GM03348 (cell line): ENCODE results near the gene THAP3.
"Not testable (repeated sequence)": the region's sequence is repeated elsewhere in the genome, so short reads cannot be mapped to it uniquely, and the experiment has no call there.

ENCODE experiments used
- DNase-seq: peaks from one replicate; pipeline ENCODE4 v3.0.0; 2012; ENCODE audit warnings: low spot score

The THAP3 gene

DNA sequence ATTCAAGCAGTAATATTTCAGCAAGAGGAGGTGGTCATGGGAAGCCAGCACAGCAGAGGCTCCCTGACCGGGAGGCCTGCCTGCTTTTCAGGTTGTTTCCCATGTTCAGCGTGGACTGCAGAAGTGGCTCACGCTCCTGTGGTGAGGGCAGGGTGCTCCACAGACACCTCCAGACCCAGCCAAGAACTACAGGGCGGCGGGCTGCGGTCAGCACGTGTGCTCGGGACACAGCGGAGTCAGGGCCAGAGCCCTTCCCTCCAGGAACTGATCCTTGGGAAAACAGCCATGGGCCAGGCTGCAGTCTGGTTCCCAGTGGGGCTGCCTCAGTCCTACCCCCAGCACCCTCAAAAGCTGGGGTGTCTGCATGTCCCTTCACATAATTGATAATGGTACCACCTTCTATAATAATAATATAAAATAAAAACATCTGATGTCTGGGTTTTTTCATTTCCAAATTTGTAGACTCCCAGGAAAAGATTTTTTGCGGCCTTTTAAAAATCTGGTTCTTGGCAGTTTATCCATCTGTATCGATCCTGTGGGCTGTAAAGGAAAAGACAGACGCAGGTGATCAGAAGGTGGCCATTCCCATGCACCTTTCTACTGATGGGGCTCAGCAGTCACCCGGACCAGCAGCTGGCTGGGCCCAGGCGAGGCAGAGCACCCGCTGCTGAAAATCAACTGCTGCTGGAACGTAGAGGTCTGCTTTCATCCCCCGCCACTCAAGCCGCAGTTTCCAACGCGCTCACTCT is 10.7 kb downstream of the THAP3 start:
- no peak for DNase-seq

DNA sequence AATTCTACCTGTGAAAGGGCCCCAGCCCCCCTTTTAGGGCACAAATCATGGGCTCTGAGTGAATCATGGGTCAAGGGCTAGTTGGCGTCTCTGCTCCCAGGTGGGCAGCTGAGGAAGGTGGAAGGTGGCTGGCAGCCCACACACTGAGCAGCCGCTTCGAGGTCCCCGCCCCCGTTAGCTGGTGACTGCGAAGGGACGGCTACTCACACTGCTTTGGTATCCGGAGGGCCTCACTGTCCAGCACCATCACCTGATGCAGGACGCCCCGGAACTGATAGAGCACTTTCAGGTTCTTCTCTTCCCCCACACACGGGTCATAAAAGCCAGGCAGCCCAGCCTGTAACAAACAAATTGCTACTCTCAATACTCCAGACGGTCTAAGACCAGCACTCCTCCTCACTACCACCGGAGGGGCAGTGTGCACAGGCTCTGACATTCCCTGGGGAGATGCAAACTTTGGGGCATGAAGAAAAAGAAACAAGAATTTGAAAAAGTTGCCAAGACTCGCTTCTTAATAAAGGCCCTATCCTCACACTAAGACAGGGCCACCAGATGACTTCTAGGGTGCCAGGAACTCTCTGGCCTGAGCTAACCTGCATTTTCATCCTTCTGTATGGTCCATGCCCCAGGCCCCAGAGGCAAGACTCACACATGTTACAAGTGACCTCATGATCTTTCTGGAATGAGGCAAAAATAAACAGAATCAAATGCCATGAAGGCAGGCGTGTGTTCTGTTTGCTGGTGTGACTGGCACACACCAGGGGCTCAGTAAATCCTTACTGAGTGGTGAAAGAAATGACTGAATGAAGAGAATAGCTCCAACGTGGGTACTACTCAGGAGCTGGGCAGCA is 11.5 kb downstream of the THAP3 start:
- DNase-seq, result no peak

DNA sequence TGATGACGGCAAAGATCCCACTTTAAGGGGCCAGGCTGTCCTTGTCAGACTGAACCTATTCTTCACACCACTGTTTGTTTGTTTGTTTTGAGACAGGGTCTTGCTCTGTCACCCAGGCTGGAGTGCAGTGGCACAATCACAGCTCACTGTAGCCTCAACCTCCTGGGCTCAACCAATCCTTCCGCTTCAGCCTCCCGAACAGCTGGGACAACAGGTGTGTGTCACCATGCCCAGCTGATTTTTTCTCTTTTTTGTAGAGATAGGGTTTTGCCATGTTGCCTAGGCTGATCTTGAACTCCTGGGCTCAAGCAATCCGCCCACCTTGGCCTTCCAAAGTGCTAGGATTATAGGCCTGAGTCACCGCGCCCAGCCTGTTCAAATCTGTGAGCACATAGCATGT is 12.1 kb downstream of the THAP3 start:
- DNase-seq, result not testable (repeated sequence)

DNA sequence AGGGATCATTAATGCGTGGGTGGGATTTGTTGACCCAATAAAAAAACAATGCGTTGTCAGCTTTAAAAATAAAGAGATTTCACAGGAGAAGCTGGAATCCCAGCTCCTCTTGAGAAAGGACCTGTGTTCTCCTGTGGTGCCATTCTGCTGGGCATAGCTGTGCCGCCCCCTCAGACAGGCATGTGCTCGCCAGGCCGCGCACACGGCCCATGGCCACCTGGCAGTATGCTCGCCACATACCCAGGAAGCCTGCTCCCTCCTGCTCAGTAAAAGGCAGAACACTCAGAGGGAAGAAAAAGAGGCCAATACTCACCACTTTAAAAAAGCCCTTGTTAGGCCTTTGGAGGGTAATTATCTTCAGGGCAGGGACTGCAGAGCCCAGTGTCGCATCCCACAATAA is 13.1 kb downstream of the THAP3 start:
- no peak for DNase-seq

DNA sequence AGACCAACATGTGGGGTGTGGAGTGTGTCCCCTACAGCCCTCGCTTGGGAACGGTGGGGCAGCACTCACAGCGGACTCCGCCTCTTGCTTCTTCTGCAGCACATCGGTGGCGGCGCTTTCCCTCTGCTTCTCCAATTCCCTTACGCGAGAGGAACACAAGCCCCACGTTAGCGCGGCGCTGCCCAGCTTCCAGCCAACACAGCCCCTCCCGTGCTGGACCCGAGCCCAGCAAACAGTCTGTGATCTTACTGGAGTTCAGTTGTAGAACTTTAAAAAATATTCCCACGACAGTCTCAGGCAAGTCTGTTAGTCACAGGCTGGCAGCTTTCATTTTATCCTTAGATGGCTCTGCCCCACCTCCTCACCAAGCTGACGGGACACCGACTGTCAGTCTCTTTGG is 13.6 kb downstream of the THAP3 start:
- peak; percentile 83 for DNase-seq

DNA sequence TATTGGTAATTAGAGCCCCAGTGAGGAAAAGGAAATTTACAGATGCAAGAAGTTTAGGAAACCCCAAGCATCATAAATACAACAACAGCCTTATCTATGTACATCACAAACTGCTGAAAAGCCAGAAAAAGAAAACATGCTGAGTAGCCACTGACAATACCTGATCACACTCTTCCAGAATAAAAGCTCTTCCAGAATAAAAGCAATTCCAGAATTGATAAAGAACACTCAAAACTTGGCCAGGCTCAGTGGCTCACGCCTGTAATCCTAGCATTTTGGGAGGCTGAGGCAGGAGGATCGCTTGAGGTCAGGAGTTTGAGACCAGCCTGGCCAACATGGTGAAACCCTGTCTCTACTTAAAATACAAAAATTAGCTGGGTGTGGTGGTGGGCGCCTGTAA is 16.2 kb downstream of the THAP3 start:
- DNase-seq, result not testable (repeated sequence)

DNA sequence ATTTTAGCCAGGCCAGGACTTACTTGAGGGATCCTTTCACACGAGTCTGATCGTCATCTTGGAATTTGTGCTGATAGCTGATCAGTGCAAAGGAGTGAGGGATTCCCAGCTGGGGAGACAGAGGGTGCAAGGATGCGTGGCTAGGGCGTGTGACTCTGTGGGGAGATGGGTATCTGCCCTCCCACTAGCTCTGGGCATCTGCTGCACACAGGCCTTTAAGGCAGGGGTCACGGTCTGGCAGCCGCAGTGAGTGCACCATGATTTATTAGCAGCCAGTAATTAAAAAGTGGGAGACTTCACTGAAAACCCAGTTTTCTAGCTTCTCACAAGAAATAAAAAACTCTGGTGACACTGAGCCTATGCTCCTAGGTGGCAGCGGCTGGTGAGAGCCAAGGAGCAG is 20.4 kb downstream of the THAP3 start:
- no peak for DNase-seq

DNA sequence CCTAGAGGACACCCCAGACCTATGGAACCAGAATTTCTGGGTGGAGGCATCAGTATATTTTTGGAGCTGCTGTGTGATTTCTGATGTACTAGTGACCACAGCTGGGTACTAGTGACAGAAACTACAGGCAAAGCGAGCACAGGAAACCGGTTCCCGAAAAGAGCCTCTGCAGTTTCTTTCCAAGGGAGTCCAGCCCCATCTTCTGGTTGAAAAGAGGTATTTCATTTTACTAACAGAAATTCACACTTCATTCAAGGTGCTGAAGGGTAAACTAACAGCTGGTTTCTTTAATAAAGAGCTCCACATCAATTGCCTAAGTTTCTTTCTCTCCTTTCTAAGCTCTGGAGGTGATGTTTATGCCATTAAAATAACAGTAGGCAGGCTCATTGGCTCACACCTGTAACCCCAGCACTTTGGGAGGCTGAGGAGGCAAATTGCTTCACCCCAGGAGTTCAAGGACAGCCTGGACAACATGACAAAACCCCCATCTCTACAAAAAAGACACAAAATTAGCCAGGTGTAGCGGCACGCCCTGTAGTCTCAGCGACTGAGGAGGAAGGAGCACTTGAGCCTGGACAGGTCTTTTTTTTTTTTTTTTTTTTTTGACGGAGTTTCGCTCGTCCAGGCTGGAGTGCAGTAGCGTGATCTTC is 22.0 kb downstream of the THAP3 start:
- DNase-seq, result peak; percentile 80

DNA sequence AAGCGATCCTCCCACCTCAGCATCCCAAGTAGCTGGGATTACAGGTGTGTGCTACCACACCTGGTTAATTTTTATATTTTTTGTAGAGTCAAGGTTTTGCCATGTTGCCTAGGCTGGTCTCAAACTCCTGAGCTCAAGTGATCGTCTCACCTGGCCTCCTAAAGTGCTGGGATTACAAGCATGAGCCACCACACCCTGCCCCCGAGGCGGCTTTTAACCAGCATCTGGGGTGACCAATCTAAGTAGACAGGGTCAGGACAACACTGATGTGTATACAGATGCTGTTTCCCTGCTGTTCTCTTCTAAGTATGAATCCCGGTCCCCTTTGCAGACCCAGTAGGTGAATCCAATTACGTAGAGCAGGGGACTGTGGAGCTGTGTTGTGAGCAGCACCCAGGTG is 23.9 kb downstream of the THAP3 start:
- DNase-seq, result no peak

DNA sequence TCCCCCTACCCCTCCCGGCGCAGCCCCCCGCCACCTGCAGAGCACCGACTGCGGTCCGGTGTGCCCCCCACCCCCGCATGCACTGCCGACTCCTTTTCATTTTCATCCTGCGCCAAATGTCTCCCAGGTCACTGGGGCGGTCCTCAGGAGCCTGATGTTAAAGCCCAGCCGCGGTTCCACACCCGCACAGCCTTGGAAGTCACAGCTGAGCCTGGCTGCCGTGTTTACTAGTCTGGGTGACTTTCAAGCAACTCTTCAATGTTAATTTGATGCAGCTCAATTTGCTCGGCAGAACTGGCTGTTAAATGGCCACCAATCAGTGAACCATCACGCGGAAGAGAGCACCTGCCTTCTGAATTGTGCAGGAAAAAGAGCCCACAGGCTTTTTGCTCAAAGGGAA is 27.2 kb downstream of the THAP3 start:
- no peak for DNase-seq

DNA sequence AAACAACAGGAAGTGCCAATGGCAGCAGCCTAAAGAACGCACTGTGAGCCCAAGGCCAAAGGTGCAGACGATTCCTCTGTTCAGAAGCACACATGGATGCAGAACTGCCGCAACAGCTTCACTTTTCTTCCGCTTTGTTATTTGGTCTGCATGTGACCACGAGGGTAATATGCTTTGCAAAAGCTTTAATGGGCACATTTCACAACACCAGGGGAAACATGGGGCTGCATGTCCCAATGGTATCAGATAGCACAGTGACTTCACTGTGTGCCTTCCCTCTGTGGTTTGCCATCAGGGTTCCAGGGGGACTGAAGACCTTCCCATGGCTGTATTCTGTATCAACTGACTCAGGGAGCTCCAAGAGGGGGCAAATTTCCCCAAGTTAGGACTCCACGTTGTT is 28.3 kb downstream of the THAP3 start:
- DNase-seq, result no peak

DNA sequence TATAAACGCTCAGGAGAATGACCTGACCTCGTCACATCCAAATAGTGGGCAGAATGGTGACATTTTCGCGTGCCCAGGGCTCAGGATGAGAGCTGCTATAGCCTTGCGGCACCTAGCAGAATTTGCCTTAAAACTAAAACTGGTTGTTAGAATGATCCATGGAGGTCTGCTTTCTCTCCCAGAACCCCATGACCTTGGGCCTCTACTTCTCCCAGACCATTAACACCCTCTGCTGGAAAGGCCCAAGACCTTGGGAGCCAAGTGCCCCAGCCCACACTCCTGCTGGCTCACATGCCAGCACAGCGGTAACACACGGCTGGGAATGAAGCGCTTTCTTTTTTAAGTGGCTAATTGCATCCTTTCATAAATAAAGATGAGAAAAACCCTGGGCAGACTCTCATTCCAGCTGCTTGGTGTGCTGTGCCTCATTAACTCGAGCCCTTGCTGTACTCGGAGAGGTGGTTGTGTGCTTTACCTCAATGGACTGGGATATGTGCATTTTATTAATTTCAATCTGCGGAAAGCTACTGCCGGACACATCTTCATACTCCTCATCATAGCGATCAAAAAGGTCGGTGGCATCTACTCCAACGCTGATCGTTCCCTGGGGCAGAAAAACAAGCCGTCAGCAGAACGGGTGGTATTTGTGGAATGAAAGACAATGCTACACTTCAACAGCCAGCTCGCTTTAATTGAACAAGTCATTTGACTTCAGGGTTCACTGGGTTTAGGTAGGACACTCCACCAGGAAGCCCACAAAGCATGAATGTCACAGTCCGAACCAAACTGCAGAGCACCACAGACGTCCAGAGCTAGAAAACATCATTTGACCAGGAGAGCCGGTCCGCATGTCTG is 29.0 kb downstream of the THAP3 start:
- no peak for DNase-seq

DNA sequence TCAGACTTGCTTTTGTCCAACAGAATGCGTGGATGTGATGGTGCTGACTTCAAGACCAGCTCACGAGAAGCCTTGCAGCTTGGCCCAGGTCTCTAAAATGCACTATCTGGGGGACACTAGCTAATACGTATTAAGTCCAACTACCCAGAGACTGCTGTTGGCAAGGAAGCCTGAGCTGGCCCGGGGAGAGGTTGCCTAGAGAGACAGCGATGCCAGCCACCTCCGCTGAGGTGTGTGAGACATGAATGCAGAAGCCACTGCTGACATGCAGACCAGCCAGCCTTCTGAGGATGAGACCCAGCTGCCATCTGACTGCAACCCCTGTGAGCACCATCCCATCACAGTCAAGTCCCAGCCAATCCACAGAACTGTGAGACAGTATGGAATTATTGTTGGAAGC is 32.5 kb downstream of the THAP3 start:
- no peak for DNase-seq

DNA sequence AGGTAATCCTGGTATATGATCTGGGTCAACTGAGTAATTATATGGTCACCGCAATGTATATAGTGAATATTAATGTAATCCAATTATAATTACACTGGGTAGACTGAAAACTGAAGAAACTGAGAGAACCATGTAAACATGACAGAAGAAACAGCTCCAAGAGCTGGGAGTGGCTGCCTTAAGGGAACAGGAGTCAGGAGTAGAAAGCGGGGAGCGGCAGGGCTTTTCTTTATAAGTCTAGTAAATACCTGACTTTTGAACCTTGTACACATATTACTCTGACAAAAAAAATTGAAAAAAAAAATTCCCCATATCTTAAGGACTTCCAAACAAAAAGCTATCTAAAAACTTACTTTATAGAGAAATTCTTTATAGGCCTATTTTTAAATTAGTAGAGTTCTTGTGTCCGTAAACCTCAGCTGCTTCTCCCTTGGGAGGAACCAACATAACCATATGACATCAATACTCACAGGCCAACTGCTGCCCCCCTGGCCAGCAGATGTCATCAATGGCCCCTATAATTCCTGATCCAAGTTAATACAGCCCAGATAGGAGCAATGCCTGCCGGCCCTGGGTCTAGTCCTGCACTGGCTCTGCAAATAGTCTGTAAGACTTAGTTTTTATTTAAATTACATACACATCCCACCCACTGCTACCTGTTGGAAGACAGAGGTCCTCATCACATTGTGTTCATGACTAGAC is 33.8 kb downstream of the THAP3 start:
- DNase-seq, result no peak

DNA sequence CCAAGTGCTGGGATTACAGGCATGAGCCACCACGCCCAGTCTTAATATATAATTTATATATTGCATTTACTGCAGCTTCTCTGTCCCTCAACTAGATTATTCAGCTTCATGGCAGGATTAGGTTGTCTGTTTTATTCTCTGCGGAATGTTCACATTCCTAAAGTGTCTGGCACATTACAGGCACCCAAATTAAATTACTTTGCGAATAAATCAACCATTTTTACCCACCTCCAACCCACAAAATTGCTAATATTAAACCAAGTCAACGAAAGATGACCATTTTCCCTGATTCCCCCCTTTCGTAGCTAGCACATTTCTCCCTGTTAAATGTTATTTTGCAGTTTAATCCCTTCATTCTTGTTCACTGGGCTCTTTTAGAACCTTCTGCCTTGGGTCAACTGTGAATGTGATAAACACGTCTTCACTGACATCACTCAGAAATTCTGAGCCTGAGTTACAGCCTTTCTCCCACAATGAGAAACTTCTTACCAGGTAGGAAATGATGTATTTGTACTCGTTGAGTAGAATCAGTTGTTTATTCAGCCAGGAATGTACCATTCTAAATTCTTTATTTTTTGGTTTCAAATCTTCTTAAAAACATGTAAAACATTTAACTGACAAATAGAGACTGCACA is 35.9 kb downstream of the THAP3 start:
- DNase-seq, result no peak

DNA sequence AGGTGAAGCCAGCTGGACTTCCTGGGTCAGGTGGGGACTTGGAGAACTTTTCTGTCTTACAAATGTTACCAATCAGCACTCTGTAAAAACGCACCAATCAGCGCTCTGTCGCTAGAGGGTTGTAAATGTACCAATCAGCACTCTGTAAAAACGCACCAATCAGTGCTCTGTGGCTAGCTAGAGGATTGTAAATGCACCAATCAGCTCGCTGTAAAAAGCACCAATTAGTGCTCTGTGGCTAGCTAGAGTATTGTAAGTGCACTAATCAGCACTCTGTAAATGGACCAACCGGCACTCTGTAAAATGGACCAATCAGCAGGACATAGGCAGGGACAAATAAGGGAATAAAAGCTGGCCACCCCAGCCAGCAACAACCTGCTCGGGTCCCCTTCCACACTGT is 37.8 kb downstream of the THAP3 start:
- not testable (repeated sequence) for DNase-seq

DNA sequence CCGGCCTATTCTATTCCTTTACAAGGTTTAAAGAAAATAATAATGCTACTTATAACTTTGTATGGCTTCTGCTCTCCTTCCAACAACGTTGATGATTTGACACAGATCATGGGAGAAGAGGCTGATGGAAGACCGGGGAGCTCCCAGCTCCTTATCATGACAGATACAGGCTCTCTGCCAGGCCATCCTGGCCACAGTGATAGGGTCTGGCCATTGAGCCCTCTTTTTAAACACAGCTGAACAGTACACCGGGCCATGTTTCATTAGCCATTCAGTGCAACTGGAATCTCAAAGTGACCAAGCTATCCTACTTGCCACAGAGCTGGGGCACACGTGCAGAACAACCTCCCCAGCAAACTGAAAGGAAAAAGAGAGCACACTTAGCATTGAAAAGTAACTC is 42.0 kb downstream of the THAP3 start:
- no peak for DNase-seq

DNA sequence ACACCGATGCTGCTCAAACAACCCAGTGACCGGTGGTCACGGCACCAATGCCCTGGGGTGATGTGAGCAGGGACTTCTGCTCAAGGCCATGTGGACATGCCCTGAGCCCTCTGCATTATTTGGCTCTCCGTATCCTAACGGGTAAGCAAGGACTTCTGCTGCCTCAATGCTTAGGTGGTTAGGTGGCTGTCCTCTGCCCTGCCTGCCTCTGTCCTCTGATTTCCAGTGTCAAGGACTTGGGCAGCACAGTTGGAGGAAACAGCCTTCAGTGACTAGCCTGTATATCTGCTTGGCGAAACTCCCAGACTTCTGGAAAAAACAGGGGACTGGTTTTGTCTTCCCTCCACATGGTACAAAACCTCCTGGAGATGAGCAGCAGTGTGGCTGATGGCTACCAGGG is 42.5 kb downstream of the THAP3 start:
- DNase-seq, result no peak

DNA sequence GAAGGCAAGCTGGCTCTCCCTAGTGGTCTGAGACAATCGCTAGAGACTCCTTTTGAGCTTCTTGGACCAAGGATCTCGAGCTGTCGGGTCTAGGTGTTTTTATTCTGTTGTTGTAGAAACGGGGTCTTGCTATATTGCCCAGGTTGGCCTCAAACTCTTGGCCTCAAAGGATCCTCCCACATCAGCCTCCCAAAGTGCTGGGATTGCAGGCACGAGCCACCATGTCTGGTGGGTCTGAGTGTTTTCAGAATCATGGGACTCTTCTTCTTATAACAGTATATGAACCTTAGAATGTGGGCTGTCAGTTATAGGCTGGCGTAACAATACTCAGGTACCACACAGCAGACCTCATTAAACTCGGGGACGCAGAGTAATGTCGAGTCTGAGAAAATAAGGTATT is 43.8 kb downstream of the THAP3 start:
- no peak for DNase-seq

DNA sequence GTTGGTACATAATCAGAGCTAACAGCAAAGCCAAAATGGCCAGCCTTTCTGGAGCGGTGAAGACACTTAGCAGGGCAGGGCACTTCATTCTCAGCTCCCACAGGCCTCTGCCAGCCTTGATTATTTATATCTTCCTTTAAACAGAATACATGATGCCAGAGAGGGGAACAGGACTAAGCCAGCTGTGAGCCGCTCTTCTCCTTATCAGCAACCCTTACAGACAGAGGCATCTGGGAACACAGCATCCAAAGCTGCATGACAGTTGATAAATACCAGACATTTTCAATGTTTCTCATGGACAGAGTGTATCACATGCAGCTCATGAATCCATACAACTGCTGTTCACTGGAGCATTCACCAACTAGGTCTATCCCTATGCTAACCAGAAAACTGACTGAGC is 47.9 kb downstream of the THAP3 start:
- no peak for DNase-seq

DNA sequence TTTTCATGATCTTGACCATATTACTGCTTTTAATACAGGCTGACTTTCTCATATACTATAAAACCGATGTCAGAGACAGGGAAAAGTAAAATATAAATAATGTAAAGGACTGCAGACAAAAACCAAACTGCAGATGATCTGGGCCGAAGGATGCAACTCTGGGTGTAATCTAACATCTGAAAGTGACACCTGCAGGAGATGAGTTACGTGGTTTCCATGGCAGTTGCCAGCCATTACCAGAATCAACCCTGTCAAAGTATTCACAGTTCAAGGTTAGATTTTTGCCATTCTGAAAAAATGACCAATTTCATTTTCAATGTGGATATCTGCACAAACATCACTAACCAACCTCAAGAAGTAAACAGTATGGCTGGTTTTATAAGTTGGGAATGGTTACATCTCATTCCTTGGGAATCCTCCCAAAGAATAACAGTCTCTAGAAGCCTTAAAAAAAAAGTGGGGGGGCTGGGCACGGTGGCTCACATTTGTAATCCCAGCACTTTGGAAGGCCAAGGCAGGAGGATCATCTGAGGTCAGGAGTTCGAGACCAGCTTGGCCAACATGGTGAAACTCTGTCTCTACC is 49.2 kb downstream of the THAP3 start:
- DNase-seq, result no peak
